HepG2 (cell line): ENCODE measurements around the gene PAIP2. TPM values are rescaled to one million over a fixed set of nuclear protein-coding genes. Genes with fewer than 3 reads are reported as not detected.

ENCODE experiments used
- CBX5 ChIP-seq: sonication (generic); formaldehyde crosslinking; IDR thresholded peaks from 2 replicates; pipeline ENCODE4 v1.4.0; 2020; ENCODE audit warnings: missing genetic modification reagents, borderline replicate concordance
- ETV5 ChIP-seq: IDR thresholded peaks from 2 replicates; pipeline ENCODE4 v1.6.1; 2018; ENCODE audit warnings: missing biosample characterization, missing genetic modification reagents, inconsistent platforms, borderline replicate concordance
- FOXJ3 ChIP-seq: sonication (generic); formaldehyde crosslinking; IDR thresholded peaks from 2 replicates; pipeline ENCODE4 v1.4.0; 2020; ENCODE audit warnings: missing genetic modification reagents, mild to moderate bottlenecking, borderline replicate concordance
- GZF1 ChIP-seq: sonication (generic); formaldehyde crosslinking; IDR thresholded peaks from 2 replicates; pipeline ENCODE4 v1.5.1; 2020; ENCODE audit warnings: mild to moderate bottlenecking, missing genetic modification reagents
- KDM5B ChIP-seq: sonication (generic); formaldehyde crosslinking; IDR thresholded peaks from 2 replicates; pipeline ENCODE4 v1.4.0; 2020; ENCODE audit warnings: missing genetic modification reagents, mild to moderate bottlenecking, borderline replicate concordance
- KLF11 ChIP-seq: IDR thresholded peaks from 2 replicates; pipeline ENCODE4 v1.6.1; 2016; ENCODE audit warnings: missing compliant biosample characterization
- NONO ChIP-seq, 2 experiments: fragments of 450-650 bp in 1 of 2; sonication (generic) in 1 of 2; formaldehyde crosslinking in 1 of 2; IDR thresholded peaks in 1 of 2; conservative IDR thresholded peaks in 1 of 2; 2 replicates each; pipeline versions ENCODE4 v1.6.1 to v1.8.0; 2017 to 2022; ENCODE audit warnings: mild to moderate bottlenecking in 1 of 2, missing genetic modification reagents in 1 of 2, moderate library complexity in 1 of 2
- NR1H2 ChIP-seq: sonication (generic); formaldehyde crosslinking; IDR thresholded peaks from 2 replicates; pipeline ENCODE4 v1.8.1; 2022; ENCODE audit warnings: low read depth, missing genetic modification reagents, borderline replicate concordance
- SNRNP70 ChIP-seq: fragments of 200-400 bp; formaldehyde crosslinking; IDR thresholded peaks from 2 replicates; pipeline ENCODE4 v1.6.1; 2017; ENCODE audit warnings: mild to moderate bottlenecking, low read depth, low read length, moderate library complexity
- SUZ12 ChIP-seq: fragments of 150-350 bp; IDR thresholded peaks from 2 replicates; pipeline ENCODE4 v1.6.1; 2014; ENCODE audit warnings: low read depth, low read length
- TBL1XR1 ChIP-seq: fragments of 150-350 bp; IDR thresholded peaks from 2 replicates; pipeline ENCODE4 v1.6.1; 2014; ENCODE audit warnings: borderline replicate concordance, low read length; ENCODE audit not compliant: partially characterized antibody
- WIZ ChIP-seq: sonication (generic); formaldehyde crosslinking; IDR thresholded peaks from 2 replicates; pipeline ENCODE4 v1.5.1; 2020; ENCODE audit warnings: mild to moderate bottlenecking, missing genetic modification reagents
- ZBTB38 ChIP-seq: sonication (generic); formaldehyde crosslinking; IDR thresholded peaks from 2 replicates; pipeline ENCODE4 v1.5.1; 2020; ENCODE audit warnings: mild to moderate bottlenecking, missing genetic modification reagents
- ZFP37 ChIP-seq: sonication (generic); formaldehyde crosslinking; IDR thresholded peaks from 2 replicates; pipeline ENCODE4 v1.4.0; 2020; ENCODE audit warnings: missing genetic modification reagents, borderline replicate concordance
- ZNF24 ChIP-seq: fragments of 450-650 bp; IDR thresholded peaks from 2 replicates; pipeline ENCODE4 v1.6.1; 2017; ENCODE audit warnings: antibody characterized with exemption, mild to moderate bottlenecking
- ZNF563 ChIP-seq: sonication (generic); formaldehyde crosslinking; IDR thresholded peaks from 2 replicates; pipeline ENCODE4 v1.8.0; 2022; ENCODE audit warnings: mild to moderate bottlenecking, moderate library complexity, missing genetic modification reagents
- polyA plus RNA-seq, 8 experiments: library from polyadenylated mRNA; depleted of rRNA in 3 of 8; stranded (reverse) in 7 of 8; unstranded in 1 of 8; fragments of >200 nt; fragmentation: Illumina TruSeq in 4 of 8; extraction: Trizol in 4 of 8; gene quantifications; 2 replicates each; pipeline versions ENCODE4 v1.2.1 to v1.2.3, GENCODE V29; 2011 to 2016; ENCODE audit warnings: low read depth in 4 of 8, missing spikeins in 1 of 8, mixed read lengths in 1 of 8; ENCODE audit not compliant: insufficient read depth in 1 of 8
- total RNA-seq, 5 experiments: library from RNA; depleted of rRNA; stranded (reverse); fragments of >200 nt; fragmentation: Illumina TruSeq; extraction: Trizol; gene quantifications; 2 replicates each; pipeline ENCODE4 v1.2.3, GENCODE V29; 2016; ENCODE audit warnings: low read depth in 1 of 5
- TF ChIP-seq, protein P1 (sequence below): sonication (generic); formaldehyde crosslinking; IDR thresholded peaks from 2 replicates; pipeline ENCODE4 v1.5.1; 2020; ENCODE audit warnings: mild to moderate bottlenecking, moderate library complexity, missing genetic modification reagents
- TF ChIP-seq, protein P2 (sequence below): IDR thresholded peaks from 2 replicates; pipeline ENCODE4 v1.6.1; 2012; ENCODE audit warnings: low read depth, low read length, improper control_type of control experiment
- TF ChIP-seq, protein P3 (sequence below): sonication (generic); formaldehyde crosslinking; IDR thresholded peaks from 2 replicates; pipeline ENCODE4 v1.4.0; 2020; ENCODE audit warnings: missing genetic modification reagents, mild to moderate bottlenecking, borderline replicate concordance
- TF ChIP-seq, protein P4 (sequence below): sonication (generic); formaldehyde crosslinking; IDR thresholded peaks from 2 replicates; pipeline ENCODE4 v1.5.0; 2020; ENCODE audit warnings: missing genetic modification reagents

PAIP2 gene
- total and polyA plus RNA-seq, 2 of the 13 experiments (the other 11 are each of a cell fraction or from before 2014, with no cell fraction given), result 61.5 to 76.3 TPM

DNA sequence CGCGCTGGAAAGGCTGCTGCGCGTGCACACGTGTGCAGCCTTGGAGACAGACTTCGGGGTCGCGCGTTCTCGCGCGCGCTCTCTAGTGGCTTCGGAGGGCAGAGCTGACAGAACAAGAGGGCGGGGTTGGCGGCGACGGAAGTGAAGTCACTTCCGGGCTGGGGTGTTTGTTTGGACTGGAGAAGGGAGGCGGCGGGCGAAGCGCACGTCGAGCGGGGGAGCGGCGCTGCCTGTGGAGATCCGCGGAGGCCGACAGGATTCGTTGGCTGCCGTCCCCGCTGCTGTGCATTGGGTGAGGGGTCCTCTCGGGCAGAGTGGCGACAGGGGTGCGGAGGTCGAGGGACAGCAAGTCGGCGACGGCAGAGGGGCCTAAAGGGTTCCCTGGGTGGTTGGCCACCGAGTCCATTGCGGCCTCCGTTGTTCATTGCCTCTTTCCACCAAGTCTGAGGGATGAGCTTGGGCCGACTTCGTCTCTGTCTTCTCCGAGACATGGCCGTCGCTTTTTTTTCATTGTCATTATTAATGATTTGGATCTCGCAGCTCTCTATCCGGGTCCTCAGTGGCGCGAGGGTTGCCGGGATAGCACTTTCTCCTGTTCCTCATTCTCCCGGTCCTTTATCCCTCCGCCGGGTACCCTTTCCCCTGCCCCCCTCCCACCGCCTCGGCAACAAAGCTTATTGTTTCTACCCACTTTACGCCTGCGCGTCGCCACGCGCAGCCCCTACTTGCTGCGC lies at the start of gene PAIP2 (continued):
- TF ChIP-seq SNRNP70, result no peak
- TF ChIP-seq, protein P1, sequence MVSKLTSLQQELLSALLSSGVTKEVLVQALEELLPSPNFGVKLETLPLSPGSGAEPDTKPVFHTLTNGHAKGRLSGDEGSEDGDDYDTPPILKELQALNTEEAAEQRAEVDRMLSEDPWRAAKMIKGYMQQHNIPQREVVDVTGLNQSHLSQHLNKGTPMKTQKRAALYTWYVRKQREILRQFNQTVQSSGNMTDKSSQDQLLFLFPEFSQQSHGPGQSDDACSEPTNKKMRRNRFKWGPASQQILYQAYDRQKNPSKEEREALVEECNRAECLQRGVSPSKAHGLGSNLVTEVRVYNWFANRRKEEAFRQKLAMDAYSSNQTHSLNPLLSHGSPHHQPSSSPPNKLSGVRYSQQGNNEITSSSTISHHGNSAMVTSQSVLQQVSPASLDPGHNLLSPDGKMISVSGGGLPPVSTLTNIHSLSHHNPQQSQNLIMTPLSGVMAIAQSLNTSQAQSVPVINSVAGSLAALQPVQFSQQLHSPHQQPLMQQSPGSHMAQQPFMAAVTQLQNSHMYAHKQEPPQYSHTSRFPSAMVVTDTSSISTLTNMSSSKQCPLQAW, result peak; percentile 96
- TF ChIP-seq SUZ12, result no peak
- peak; percentile 80; the same call in 1 of the 2 replicates for TF ChIP-seq ZBTB38 (CRISPR knock-in tag)
- peak; percentile 96 for TF ChIP-seq KDM5B
- TF ChIP-seq GZF1, result no peak
- TF ChIP-seq TBL1XR1, result peak; percentile 57
- TF ChIP-seq CBX5 (CRISPR knock-in tag), result peak; percentile 26; the same call in 1 of the 2 replicates
- TF ChIP-seq, protein P2, sequence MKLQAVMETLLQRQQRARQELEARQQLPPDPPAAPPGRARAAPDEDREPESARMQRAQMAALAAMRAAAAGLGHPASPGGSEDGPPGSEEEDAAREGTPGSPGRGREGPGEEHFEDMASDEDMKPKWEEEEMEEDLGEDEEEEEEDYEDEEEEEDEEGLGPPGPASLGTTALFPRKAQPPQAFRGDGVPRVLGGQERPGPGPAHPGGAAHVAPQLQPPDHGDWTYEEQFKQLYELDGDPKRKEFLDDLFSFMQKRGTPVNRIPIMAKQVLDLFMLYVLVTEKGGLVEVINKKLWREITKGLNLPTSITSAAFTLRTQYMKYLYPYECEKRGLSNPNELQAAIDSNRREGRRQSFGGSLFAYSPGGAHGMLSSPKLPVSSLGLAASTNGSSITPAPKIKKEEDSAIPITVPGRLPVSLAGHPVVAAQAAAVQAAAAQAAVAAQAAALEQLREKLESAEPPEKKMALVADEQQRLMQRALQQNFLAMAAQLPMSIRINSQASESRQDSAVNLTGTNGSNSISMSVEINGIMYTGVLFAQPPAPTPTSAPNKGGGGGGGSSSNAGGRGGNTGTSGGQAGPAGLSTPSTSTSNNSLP, result 0 out of 2 replicates have a peak, but pooled peaks have one; percentile 5
- TF ChIP-seq FOXJ3 (CRISPR knock-in tag), result no peak; the same call in 1 of the 2 replicates
- TF ChIP-seq ZNF563 (CRISPR knock-in tag), result no peak
- TF ChIP-seq KLF11 (CRISPR knock-in tag), result no peak
- TF ChIP-seq NR1H2 (CRISPR knock-in tag), result peak; percentile 77; the same call in 1 of the 2 replicates
- TF ChIP-seq ZFP37 (CRISPR knock-in tag), result peak; percentile 78; the same call in 1 of the 2 replicates
- no peak for TF ChIP-seq ZNF24
- peak; percentile 94 for TF ChIP-seq ETV5 (CRISPR knock-in tag)
- TF ChIP-seq, protein P3, sequence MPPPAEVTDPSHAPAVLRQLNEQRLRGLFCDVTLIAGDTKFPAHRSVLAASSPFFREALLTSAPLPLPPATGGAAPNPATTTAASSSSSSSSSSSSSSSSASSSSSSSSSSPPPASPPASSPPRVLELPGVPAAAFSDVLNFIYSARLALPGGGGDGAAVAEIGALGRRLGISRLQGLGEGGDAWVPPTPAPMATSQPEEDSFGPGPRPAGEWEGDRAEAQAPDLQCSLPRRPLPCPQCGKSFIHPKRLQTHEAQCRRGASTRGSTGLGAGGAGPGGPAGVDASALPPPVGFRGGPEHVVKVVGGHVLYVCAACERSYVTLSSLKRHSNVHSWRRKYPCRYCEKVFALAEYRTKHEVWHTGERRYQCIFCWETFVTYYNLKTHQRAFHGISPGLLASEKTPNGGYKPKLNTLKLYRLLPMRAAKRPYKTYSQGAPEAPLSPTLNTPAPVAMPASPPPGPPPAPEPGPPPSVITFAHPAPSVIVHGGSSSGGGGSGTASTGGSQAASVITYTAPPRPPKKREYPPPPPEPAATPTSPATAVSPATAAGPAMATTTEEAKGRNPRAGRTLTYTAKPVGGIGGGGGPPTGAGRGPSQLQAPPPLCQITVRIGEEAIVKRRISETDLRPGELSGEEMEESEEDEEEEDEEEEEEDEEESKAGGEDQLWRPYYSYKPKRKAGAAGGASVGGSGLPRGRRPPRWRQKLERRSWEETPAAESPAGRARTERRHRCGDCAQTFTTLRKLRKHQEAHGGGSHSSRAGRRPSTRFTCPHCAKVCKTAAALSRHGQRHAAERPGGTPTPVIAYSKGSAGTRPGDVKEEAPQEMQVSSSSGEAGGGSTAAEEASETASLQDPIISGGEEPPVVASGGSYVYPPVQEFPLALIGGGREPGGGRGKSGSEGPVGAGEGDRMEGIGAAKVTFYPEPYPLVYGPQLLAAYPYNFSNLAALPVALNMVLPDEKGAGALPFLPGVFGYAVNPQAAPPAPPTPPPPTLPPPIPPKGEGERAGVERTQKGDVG (CRISPR knock-in tag), result 0 out of 2 replicates have a peak, but pooled peaks have one; percentile 63
- TF ChIP-seq, protein P4, sequence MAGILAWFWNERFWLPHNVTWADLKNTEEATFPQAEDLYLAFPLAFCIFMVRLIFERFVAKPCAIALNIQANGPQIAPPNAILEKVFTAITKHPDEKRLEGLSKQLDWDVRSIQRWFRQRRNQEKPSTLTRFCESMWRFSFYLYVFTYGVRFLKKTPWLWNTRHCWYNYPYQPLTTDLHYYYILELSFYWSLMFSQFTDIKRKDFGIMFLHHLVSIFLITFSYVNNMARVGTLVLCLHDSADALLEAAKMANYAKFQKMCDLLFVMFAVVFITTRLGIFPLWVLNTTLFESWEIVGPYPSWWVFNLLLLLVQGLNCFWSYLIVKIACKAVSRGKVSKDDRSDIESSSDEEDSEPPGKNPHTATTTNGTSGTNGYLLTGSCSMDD (CRISPR knock-in tag), result no peak
- no peak for TF ChIP-seq WIZ (CRISPR knock-in tag)
- no peak for TF ChIP-seq NONO (IDR thresholded peaks at IDR 0.05)
- peak; percentile 90 for TF ChIP-seq NONO (CRISPR knock-in tag; conservative IDR thresholded peaks at IDR 0.05)
